Measurements from ENCODE around the gene PILRA.

GRCh38 chr7:100346921-100347320 lies 26.4 kb upstream of the PILRA start:
- no peak for TF ChIP-seq CTCF (IDR thresholded peaks at IDR 0.05)
- TF ChIP-seq EZH2 (IDR thresholded peaks at IDR 0.05; ENCODE audit: borderline replicate concordance, insufficient read depth, low read depth, low read length, poor library complexity, severe bottlenecking): no peak

Measured in B cell (primary cell).